B cell (primary cell): Measurements from ENCODE around the gene ITGA7. TPM values are rescaled to one million over a fixed set of nuclear protein-coding genes. Genes with fewer than 3 reads are reported as not detected.

Source experiments
- ATAC-seq: fragments of 200-7000 bp; cut with Tn5 transposase; one replicate; pipeline ENCODE4 v1.10.0; 2021; ENCODE audit warnings: low read depth, mild to moderate bottlenecking, moderate number of reproducible peaks, moderate library complexity
- CTCF ChIA-PET: fragments of 350-600 bp; sonication (Branson Sonifier 250); formaldehyde crosslinking; loops from one replicate; lab custom pipeline; 2021; ENCODE audit warnings: antibody characterized with exemption, inconsistent platforms; lab: Charles Lee
- POLR2A ChIA-PET: fragments of 350-600 bp; sonication (Branson Sonifier 250); formaldehyde crosslinking; loops from one replicate; lab custom pipeline; 2021; ENCODE audit warnings: antibody characterized with exemption; lab: Charles Lee
- DNase-seq: peaks from one replicate; pipeline ENCODE4 v3.0.0; 2013
- H2AFZ ChIP-seq: 2 replicates; pipeline ENCODE4 v1.6.1; 2012; ENCODE audit warnings: mild to moderate bottlenecking, low read depth, low read length; ENCODE audit not compliant: insufficient read depth, poor library complexity, severe bottlenecking
- H3K27ac ChIP-seq, 2 donors: 1 replicate in 1 of 2; 2 replicates in 1 of 2; pipeline ENCODE4 v1.5.1; 2012 to 2013; ENCODE audit warnings: low read length in 2 of 2, mild to moderate bottlenecking in 2 of 2, moderate library complexity in 1 of 2
- H3K27me3 ChIP-seq, 4 experiments: fragments of 200-600 bp in 1 of 4; sonication (generic) in 1 of 4; replicated peaks in 1 of 4; 1 replicate in 2 of 4; 2 replicates in 2 of 4; pipeline versions ENCODE4 v1.6.1 to v1.7.0; 2013 to 2016; ENCODE audit warnings: low read length in 3 of 4, mild to moderate bottlenecking in 2 of 4, mixed read lengths in 1 of 4, moderate library complexity in 1 of 4; ENCODE audit not compliant: insufficient read depth in 4 of 4, control insufficient read depth in 3 of 4; ENCODE audit errors: control extremely low read depth in 1 of 4
- H3K36me3 ChIP-seq, 2 experiments: replicated peaks in 1 of 2; 1 replicate in 1 of 2; 2 replicates in 1 of 2; pipeline versions ENCODE4 v1.6.1 to v1.7.1; 2013; ENCODE audit warnings: low read length in 1 of 2; ENCODE audit not compliant: insufficient read depth in 2 of 2, control insufficient read depth in 1 of 2; ENCODE audit errors: control extremely low read depth in 1 of 2, extremely low read depth in 1 of 2
- H3K4me1 ChIP-seq, 2 donors: fragments of 200-600 bp in 1 of 2; sonication (generic) in 1 of 2; 1 replicate in 1 of 2; 2 replicates in 1 of 2; pipeline versions ENCODE4 v1.5.1 to v1.6.1; 2013 to 2017; ENCODE audit warnings: low read length in 2 of 2; ENCODE audit not compliant: control insufficient read depth in 2 of 2, insufficient read depth in 2 of 2
- H3K4me2 ChIP-seq: replicated peaks from 2 replicates; pipeline ENCODE3; 2012; ENCODE audit warnings: mild to moderate bottlenecking, low read depth, low read length; ENCODE audit not compliant: poor library complexity, severe bottlenecking
- H3K4me3 ChIP-seq, 5 experiments: fragments of 200-600 bp in 1 of 5; sonication (generic) in 1 of 5; 1 replicate in 3 of 5; 2 replicates in 2 of 5; pipeline versions ENCODE4 v1.5.1 to v1.7.0; 2011 to 2016; ENCODE audit warnings: low read length in 4 of 5, mild to moderate bottlenecking in 4 of 5, low read depth in 2 of 5, control low read depth in 1 of 5, moderate library complexity in 1 of 5; ENCODE audit not compliant: insufficient read depth in 1 of 5; ENCODE audit errors: control extremely low read depth in 1 of 5, extremely low read depth in 1 of 5
- H3K79me2 ChIP-seq: fragments of 200-600 bp; sonication (generic); one replicate; pipeline ENCODE4 v1.6.0; 2016; ENCODE audit warnings: low read length; ENCODE audit not compliant: control insufficient read depth, insufficient read depth
- H3K9ac ChIP-seq: fragments of 200-600 bp; sonication (generic); 2 replicates; pipeline ENCODE4 v1.6.1; 2017; ENCODE audit warnings: mild to moderate bottlenecking, low read length, moderate library complexity
- H3K9me3 ChIP-seq, 3 donors: one replicate each; pipeline versions ENCODE4 v1.6.1 to v1.7.1; 2013; ENCODE audit warnings: low read length in 2 of 3; ENCODE audit not compliant: control insufficient read depth in 2 of 3, insufficient read depth in 1 of 3; ENCODE audit errors: control extremely low read depth in 1 of 3
- H4K20me1 ChIP-seq: 2 replicates; pipeline ENCODE4 v1.6.0; 2012; ENCODE audit warnings: mild to moderate bottlenecking, low read length; ENCODE audit not compliant: insufficient read depth, control insufficient read depth, poor library complexity, severe bottlenecking
- H3K27ac Mint-ChIP-seq: one replicate; pipeline ENCODE4 v1.8.0; 2021; ENCODE audit warnings: mixed read lengths
- H3K27me3 Mint-ChIP-seq: one replicate; pipeline ENCODE4 v1.8.0; 2021; ENCODE audit warnings: mixed read lengths
- H3K4me1 Mint-ChIP-seq: one replicate; pipeline ENCODE4 v1.8.0; 2021; ENCODE audit warnings: mixed read lengths
- H3K4me3 Mint-ChIP-seq: one replicate; pipeline ENCODE4 v1.8.0; 2021; ENCODE audit warnings: mixed read lengths
- H3K9me3 Mint-ChIP-seq: one replicate; pipeline ENCODE4 v1.8.0; 2022; ENCODE audit warnings: mixed read lengths; ENCODE audit not compliant: insufficient read depth
- CTCF ChIP-seq: fragments of 200-600 bp; IDR thresholded peaks from one replicate; pipeline ENCODE4 v1.8.0; 2022; ENCODE audit warnings: antibody characterized with exemption, mild to moderate bottlenecking
- EZH2 ChIP-seq: IDR thresholded peaks from 2 replicates; pipeline ENCODE4 v1.6.1; 2012; ENCODE audit warnings: borderline replicate concordance, low read depth, mild to moderate bottlenecking, moderate library complexity, low read length; ENCODE audit not compliant: insufficient read depth, poor library complexity, severe bottlenecking
- WGBS: methylation state at CpG from one replicate; pipeline ENCODE4 v1.1.5; 2013; ENCODE audit warnings: missing lambda C conversion rate; ENCODE audit not compliant: insufficient coverage; 5-methylcytosine and 5-hydroxymethylcytosine counted together
- intact Hi-C: fragments of 100-400 bp; cut with micrococcal nuclease; formaldehyde crosslinking; loops from one replicate; pipeline ENCODE4 v1.10.0; 2022
- polyA plus RNA-seq: library from polyadenylated mRNA; depleted of rRNA; stranded (reverse); fragments of >200 nt; gene quantifications from 2 replicates; pipeline ENCODE4 v1.2.3, GENCODE V29; 2012
- total RNA-seq, 2 donors: library from RNA; stranded (reverse); fragments of 120-200 nt in 1 of 2; gene quantifications; 1 replicate in 1 of 2; 2 replicates in 1 of 2; pipeline versions ENCODE4 v1.2.3 to v1.2.4, GENCODE V29; 2013 to 2022

ITGA7 gene
- total and polyA plus RNA-seq, 2 donors (not counting 1 experiment from before 2014, with no cell fraction given), result 2.4 to 3.3 TPM

GRCh38 chr12:55737581-55738122 is 29.9 kb upstream of the ITGA7 start:
- H3K4me2 ChIP-seq, result peak overlapping the region; percentile 89
- peaks cover 13 to 18% of the 10 kb centered on the region in 2 donors for H3K4me1 ChIP-seq
- H3K9me3 ChIP-seq, result no peaks in the 10 kb centered on the region
- DNase-seq (no peak), ATAC-seq (no peak)
- H3K4me3 Mint-ChIP-seq, result peak overlapping the region; percentile 89
- WGBS, result no CpG with 5 or more reads among the region's 4 CpGs
- H3K4me1 Mint-ChIP-seq, result peaks cover 18% of the 10 kb centered on the region
- H3K27ac Mint-ChIP-seq, result peak overlapping the region; percentile 91
- H3K9ac ChIP-seq, result peak overlapping the region; percentile 85
- peak overlapping the region in 3 of 5 experiments; percentile 65 to 97 (median 89) for H3K4me3 ChIP-seq
- no peaks in the 10 kb centered on the region for H3K9me3 Mint-ChIP-seq
- no peak for TF ChIP-seq EZH2
- TF ChIP-seq CTCF, result no peak
- POLR2A ChIA-PET, result interaction anchor here (0.5 to 2.4 kb wide), 7 partner anchors 8 to 1375 kb away, joined by 3 to 18 read pairs (median 5); partner anchors contain the start of genes BLOC1S1, CD63, ORMDL2 and SARNP
- H3K79me2 ChIP-seq, result no peaks in the 10 kb centered on the region
- no peaks in the 10 kb centered on the region for H4K20me1 ChIP-seq
- H3K27me3 ChIP-seq, result no peaks in the 10 kb centered on the region
- intact Hi-C loops, result loop anchor here (1.0 to 2.0 kb wide), 10 partner anchors 8 to 484 kb away; partner anchors contain the start of genes CD63, DNAJC14, PYM1 and RNF41
- peak overlapping the region; percentile 96 for H2AFZ ChIP-seq
- CTCF ChIA-PET, result interaction anchor here (0.6 to 8.1 kb wide), 38 partner anchors 9 to 899 kb away, joined by 3 to 147 read pairs (median 6); partner anchors contain the start of genes BLOC1S1, CD63, DGKA and DNAJC14
- H3K27ac ChIP-seq, result peak overlapping the region; percentile 70 to 84
- H3K36me3 ChIP-seq, result no peaks in the 10 kb centered on the region
- H3K27me3 Mint-ChIP-seq, result no peaks in the 10 kb centered on the region
